DOHH2 (cell line): ENCODE data around the gene MYL9.

Experiments
- CTCF ChIP-seq: fragments of 200-600 bp; sonication (generic); IDR thresholded peaks from one replicate; pipeline ENCODE4 v1.5.1; 2014; ENCODE audit warnings: antibody characterized with exemption, mild to moderate bottlenecking, low read depth, low read length; ENCODE audit not compliant: poor library complexity, severe bottlenecking
- EZH2phosphoT487 ChIP-seq: fragments of 200-600 bp; sonication (generic); IDR thresholded peaks from 2 replicates; pipeline ENCODE4 v1.6.1; 2017; ENCODE audit warnings: borderline replicate concordance, mild to moderate bottlenecking, antibody characterized with exemption, low read length, moderate library complexity, mixed read lengths

DNA sequence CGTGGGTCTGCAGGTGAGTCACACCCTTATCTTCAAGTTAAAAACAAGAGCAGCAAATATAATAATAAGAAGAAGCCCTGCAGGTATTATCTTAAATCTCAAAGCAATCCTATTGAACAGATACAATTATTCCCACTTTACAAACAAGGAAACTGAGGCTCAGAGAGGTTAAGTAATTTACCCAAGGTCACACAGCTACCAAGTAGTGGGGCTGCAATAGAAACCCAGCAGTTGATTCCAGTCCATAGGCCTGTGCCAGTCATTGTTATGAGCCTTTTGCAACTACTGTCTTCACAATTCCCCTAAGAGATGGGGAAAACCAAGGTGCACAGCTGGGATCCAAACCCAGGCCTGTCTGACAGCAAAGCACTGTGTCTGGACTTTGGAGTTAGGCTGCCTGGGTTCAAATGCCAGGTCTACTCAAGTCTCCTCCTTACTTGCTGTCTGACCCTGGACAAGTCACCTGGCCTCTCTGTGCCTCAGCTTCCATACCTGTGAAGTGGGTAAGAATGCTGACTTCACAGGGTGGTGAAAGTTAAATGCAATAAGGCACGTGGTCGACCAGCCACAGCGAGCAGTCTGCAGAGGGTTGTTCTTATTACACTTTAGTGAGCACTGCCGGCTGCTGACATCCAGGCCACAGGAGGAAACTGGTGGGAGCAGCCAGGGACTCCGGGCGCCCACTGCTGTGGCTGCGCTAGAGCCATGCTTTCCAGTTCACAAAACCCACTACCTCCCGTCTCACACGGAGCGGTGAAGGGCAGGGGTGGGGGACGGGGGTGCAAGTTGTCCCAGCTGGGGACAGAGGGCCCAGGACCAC lies 6.1 kb downstream of the MYL9 start:
- TF ChIP-seq EZH2phosphoT487 (no peak), CTCF (no peak)
